ENCODE data around the gene IKZF4.

Gene IKZF4

DNA sequence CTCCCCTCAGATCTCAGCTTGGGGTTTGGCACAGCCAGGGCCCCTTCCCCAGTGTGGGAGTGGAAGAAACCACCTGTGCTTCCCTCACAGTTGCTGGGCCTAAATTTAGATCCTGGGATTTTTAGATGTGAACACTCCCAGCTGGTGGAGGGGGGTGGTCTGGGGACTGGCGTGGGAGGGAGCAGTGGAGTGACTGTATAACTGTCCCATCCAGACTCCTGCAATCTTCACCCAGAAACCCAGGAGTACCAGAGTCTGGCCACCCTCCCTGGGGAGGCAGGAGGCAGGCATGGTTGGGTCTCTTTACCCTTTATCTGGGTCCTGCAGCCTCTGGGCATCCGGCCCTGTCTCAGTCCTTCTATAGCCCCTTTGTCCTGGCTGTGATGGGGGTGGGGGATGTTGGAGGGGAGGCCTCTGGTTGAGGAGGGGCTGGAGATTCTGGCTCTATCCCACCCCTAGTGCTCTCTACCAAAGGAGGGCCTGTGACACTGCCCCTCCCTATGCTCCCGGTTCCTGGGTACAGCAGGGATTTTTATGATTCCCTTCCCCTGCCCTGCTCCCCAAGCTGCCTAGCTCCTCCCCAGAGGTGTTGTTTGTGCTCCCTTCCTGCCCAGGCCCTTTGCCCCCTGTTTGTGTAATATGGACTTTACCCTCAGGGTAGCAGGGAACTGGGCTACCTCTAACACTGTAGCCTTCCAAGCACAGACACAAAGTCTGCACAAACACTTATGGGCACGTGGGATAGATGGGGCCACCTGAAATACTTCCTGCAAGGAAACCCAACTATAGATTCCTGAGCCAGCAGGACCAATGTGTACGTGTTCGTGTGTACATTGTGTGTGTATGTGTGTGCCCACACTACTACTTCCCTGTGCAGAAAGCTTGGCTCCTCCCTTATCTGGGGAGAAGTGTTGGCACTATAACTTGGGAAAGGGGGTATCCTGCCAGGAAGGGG is 60.8 kb downstream of the IKZF4 start:
- in situ Hi-C loops (cut with MboI; ENCODE audit: low sequenced_read_pairs) = no loop called here

DNA sequence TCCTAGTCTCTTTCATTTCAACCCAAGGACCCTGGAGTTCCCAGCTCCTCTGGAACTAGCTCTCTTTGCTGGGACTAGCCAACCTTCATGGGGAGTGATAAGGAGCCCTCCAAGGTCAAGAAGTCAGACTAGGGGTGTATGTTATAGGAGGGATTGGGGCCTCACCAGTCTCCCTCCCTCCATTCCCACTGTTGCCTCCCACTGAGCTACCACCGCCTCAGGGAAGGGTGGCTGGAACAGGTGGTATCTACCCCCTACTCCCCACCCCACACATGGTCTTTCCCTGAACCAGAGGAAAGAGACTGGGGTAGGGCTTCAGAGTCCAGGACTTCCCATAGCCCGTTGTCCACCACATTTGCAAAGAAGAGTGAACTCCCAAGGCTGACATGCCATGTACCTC is 61.5 kb downstream of the IKZF4 start:
- in situ Hi-C loops (cut with MboI; ENCODE audit: low sequenced_read_pairs) = no loop called here

- in situ Hi-C loops (cut with MboI; ENCODE audit: low sequenced_read_pairs) = no loop called here
Measured at GRCh38 chr12:56082967-56083366, 62.1 kb downstream of the IKZF4 start.

GRCh38 chr12:56084958-56085543 is 64.2 kb downstream of the IKZF4 start:
- in situ Hi-C loops (cut with MboI; ENCODE audit: low sequenced_read_pairs) = no loop called here

DNA sequence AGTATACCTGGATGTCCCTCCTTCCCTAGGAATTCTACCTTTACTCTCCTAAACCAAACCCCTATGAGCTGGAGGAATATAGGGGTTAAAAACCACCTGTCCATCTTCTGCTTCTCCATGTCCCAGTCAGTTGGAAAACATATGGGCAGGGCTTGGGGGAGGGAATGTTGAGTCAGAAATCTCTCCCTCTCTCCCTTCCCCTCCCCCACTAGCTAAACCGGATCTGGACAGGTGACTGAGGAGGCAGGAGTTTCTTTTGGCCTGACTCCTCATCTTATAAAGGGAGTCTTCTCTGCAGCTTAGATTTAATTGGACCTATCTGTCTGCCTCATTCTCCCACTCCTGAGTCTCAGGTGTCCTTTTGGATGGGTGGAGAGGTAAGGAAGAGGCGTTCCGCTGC is 65.3 kb downstream of the IKZF4 start:
- in situ Hi-C loops (cut with MboI; ENCODE audit: low sequenced_read_pairs) = no loop called here

- in situ Hi-C loops (cut with MboI; ENCODE audit: low sequenced_read_pairs) = no loop called here
Measured at GRCh38 chr12:56086608-56087007, 65.8 kb downstream of the IKZF4 start.

DNA sequence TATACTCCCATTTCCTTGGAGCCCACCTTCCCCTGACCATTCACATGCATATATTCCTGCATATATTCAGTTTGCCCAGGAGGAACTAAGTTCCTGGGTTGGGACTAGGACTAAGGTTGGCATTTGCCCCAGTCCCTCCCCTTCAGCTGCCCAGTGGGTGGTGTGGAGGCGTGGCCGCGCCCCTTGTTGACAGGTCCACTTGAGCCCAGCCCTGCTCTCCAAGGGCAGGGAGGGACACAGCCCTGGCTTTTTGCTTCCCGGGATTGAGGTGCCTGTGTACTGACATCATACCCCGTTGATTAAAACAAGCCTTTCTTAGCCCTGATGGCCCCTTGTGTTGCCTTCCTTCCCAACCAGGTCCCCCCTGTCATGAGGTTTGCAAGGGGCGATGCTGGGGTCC is 66.4 kb downstream of the IKZF4 start:
- in situ Hi-C loops (cut with MboI; ENCODE audit: low sequenced_read_pairs) = no loop called here
